ENCODE measurements around the gene COX7A2L.

DNA sequence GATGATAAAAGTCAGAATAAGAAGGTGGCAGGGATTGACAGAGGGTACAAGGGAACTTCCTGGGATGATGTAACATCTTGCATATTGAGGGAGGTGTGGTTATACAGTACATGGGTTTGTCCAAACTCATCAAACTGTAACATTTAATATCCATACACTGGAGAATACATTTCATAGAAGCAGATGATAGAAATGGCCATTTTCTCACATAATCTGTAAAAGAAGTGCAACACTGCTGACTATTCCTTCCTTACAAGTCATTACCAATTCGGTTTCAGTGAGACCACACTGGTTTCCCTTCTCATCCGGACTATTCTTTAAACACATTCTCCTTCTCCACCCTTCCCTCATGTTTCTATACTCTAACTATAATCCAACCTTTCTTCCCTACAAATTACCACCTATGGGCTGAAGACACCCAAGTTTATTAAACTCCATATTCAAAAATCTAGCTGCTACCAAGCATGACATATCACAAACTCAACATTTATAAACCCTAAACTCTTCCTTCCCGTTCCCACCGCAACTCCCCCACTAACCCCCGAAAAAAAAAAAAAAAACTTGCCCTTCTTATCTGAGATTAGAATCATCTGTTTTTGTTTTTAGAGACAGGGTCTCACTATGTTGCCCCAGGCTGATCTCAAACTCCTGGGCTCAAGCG lies 1.6 kb downstream of the COX7A2L start:
- TF ChIP-seq, protein P1, sequence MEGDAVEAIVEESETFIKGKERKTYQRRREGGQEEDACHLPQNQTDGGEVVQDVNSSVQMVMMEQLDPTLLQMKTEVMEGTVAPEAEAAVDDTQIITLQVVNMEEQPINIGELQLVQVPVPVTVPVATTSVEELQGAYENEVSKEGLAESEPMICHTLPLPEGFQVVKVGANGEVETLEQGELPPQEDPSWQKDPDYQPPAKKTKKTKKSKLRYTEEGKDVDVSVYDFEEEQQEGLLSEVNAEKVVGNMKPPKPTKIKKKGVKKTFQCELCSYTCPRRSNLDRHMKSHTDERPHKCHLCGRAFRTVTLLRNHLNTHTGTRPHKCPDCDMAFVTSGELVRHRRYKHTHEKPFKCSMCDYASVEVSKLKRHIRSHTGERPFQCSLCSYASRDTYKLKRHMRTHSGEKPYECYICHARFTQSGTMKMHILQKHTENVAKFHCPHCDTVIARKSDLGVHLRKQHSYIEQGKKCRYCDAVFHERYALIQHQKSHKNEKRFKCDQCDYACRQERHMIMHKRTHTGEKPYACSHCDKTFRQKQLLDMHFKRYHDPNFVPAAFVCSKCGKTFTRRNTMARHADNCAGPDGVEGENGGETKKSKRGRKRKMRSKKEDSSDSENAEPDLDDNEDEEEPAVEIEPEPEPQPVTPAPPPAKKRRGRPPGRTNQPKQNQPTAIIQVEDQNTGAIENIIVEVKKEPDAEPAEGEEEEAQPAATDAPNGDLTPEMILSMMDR (IDR thresholded peaks at IDR 0.05; ENCODE audit: low read length) = no peak
- TF ChIP-seq EZH2phosphoT487 (IDR thresholded peaks at IDR 0.05; ENCODE audit: low read length) (no peak), EZH2 (optimal IDR thresholded peaks at IDR 0.05; ENCODE audit: low read depth, low read length) (no peak)
